Inflammatory macrophage (primary cell): ENCODE results near the gene CYP19A1.

Source experiments
- DNase-seq, 2 donors: peaks; one replicate each; pipeline ENCODE4 v3.0.0-alpha.2; 2020 to 2022

CYP19A1 gene

GRCh38 chr15:51180011-51180410, 158.4 kb downstream of the CYP19A1 start:
- DNase-seq: peak; percentile 74 to 89

GRCh38 chr15:51172193-51172592, 166.2 kb downstream of the CYP19A1 start:
- no peak for DNase-seq

GRCh38 chr15:51171634-51171932, 166.8 kb downstream of the CYP19A1 start:
- DNase-seq: no peak

- no peak for DNase-seq
Observed at GRCh38 chr15:51170882-51171633, 167.3 kb downstream of the CYP19A1 start.

GRCh38 chr15:51168700-51169099, 169.7 kb downstream of the CYP19A1 start:
- no peak for DNase-seq

GRCh38 chr15:51163843-51164242, 174.6 kb downstream of the CYP19A1 start:
- peak in 1 of 2 donors; percentile 13 for DNase-seq

- peak; percentile 75 to 82 for DNase-seq
Observed at GRCh38 chr15:51162865-51163762, 175.3 kb downstream of the CYP19A1 start.

GRCh38 chr15:51161491-51162220, 176.7 kb downstream of the CYP19A1 start:
- no peak for DNase-seq

- no peak for DNase-seq
Observed at GRCh38 chr15:51160484-51160883, 177.9 kb downstream of the CYP19A1 start.
